Vagina (tissue), 2 donors: Measurements from ENCODE around the gene ADGRG3.

Source experiments
- POLR2A ChIP-seq, 2 donors: fragments of 450-650 bp; IDR thresholded peaks; one replicate each; pipeline ENCODE4 v1.6.1; 2017; ENCODE audit warnings: antibody characterized with exemption in 2 of 2, mild to moderate bottlenecking in 2 of 2, moderate library complexity in 2 of 2
- TF ChIP-seq, protein P1 (sequence below), 3 experiments: fragments of 450-650 bp in 2 of 3; fragments of 200-600 bp in 1 of 3; sonication (generic) in 1 of 3; IDR thresholded peaks; one replicate each; pipeline ENCODE4 v1.5.1; 2017 to 2019; ENCODE audit warnings: antibody characterized with exemption in 3 of 3, mild to moderate bottlenecking in 2 of 3, moderate library complexity in 2 of 3

DNA sequence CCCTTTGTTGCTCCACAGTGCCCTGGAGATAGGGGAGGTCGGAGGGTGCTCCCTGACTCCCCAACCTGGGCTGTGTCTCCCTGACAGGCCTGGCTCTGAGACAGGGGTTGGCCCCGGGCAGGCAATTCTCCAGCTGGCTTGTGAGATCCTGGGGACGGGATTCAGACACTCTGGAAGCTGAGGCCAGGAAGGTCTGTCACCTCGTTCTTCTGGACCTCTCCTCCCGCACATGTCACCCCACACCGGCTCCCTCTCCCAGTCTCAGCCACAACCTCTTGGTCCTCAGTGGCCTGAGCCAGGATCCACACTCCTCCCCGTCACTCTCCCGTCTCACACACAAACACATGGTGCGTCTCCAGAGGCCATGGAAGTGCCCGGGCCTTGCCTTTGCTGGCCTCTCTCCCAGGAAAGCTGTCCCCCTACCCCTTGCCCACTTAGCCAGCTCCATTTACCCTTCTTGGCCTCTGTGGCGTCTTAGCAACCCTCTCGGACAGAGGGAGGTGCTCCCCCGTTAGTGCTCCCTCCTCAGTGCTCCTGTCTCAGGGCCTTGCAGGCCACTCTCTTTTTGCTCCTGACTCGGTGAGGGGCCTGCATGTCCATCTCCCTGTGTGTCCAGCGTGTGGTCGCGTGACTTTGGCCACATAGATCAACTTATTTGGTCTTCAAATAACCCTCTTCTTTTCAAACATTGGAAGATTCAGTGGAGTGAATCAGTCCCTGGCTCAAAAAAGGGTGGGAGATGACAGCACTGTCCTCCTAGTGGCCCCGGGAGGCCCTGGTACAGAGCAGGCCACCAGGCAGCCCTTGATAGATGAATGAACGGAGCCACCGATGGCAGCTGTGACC lies 747 bp downstream of the ADGRG3 start:
- TF ChIP-seq, protein P1, sequence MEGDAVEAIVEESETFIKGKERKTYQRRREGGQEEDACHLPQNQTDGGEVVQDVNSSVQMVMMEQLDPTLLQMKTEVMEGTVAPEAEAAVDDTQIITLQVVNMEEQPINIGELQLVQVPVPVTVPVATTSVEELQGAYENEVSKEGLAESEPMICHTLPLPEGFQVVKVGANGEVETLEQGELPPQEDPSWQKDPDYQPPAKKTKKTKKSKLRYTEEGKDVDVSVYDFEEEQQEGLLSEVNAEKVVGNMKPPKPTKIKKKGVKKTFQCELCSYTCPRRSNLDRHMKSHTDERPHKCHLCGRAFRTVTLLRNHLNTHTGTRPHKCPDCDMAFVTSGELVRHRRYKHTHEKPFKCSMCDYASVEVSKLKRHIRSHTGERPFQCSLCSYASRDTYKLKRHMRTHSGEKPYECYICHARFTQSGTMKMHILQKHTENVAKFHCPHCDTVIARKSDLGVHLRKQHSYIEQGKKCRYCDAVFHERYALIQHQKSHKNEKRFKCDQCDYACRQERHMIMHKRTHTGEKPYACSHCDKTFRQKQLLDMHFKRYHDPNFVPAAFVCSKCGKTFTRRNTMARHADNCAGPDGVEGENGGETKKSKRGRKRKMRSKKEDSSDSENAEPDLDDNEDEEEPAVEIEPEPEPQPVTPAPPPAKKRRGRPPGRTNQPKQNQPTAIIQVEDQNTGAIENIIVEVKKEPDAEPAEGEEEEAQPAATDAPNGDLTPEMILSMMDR (IDR thresholded peaks at IDR 0.05): no peak
- TF ChIP-seq POLR2A (IDR thresholded peaks at IDR 0.05): no peak
